ENCODE measurements around the gene PSIP1.

Gene PSIP1

DNA sequence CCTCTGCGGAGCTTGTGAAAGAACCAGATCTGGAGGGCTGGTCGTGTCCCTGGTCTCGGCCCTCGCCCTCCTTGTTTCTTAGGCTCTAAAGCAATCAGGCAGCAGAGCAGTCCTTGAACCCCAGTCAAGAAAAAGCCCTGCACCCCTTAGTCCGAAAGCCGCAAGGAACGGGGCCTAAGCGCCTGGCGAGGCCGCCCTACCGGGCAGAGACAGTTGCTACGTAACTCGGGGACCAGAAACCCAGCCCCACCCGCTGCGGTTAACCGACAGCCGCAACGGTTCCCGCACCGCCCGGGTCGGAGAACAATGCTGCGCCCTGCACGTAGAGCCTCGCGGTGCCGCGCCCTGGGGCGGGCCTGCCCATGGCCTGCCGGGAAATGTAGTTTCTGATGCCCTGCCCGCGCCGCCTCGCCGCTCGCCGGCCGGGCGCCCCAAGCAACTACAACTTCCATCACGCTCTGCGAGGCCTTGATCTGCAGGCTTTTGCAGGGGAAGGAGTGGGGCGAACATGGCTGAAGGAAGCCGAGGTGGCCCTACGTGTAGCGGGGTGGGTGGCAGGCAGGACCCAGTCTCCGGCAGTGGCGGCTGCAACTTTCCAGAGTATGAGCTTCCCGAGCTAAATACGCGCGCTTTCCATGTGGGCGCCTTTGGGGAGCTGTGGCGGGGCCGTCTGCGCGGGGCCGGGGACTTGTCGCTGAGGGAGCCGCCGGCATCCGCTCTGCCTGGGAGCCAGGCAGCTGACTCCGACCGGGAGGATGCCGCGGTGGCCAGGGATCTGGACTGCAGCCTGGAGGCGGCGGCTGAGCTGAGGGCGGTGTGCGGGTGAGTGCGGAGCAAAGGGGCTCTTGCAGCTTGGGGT is 88.2 kb downstream of the PSIP1 start, which contains the start of gene SNAPC3:
SNAPC3 (plus strand) TSS at position 505 of the 859 bp plus-strand sequence; CDS start at position 509, 4 bp downstream.
- peak; percentile 97 for DNase-seq (ENCODE audit: low spot score)
- TF ChIP-seq, protein P1, sequence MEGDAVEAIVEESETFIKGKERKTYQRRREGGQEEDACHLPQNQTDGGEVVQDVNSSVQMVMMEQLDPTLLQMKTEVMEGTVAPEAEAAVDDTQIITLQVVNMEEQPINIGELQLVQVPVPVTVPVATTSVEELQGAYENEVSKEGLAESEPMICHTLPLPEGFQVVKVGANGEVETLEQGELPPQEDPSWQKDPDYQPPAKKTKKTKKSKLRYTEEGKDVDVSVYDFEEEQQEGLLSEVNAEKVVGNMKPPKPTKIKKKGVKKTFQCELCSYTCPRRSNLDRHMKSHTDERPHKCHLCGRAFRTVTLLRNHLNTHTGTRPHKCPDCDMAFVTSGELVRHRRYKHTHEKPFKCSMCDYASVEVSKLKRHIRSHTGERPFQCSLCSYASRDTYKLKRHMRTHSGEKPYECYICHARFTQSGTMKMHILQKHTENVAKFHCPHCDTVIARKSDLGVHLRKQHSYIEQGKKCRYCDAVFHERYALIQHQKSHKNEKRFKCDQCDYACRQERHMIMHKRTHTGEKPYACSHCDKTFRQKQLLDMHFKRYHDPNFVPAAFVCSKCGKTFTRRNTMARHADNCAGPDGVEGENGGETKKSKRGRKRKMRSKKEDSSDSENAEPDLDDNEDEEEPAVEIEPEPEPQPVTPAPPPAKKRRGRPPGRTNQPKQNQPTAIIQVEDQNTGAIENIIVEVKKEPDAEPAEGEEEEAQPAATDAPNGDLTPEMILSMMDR (IDR thresholded peaks at IDR 0.05; ENCODE audit: borderline replicate concordance, control extremely low read depth, extremely low read depth, insufficient read depth, missing control alignments) = no peak
- in situ Hi-C loops (cut with MboI; ENCODE audit: low sequenced_read_pairs, unreplicated experiment) = loop anchor here (25.0 kb wide), 1 partner anchor 135 kb away; no protein-coding TSS in a partner anchor

DNA sequence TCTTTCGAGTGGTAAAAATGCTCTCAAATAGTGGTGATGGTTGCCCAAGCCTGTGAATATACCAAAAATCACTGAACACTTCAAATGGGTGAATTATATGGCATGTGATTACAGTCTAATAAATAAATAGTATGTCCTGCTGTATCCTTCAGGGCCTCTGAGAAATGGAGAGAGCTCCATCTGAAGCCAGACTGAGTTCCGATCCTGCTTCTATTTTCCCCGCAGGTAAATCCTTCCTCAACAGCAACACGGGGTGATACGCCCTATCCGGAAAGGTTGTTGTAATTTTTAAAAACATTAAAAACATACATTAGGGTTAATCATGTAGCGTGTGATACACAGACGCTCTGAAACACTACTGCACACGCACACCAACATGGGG is 88.8 kb downstream of the PSIP1 start:
- in situ Hi-C loops (cut with MboI; ENCODE audit: low sequenced_read_pairs, unreplicated experiment) = loop anchor here (25.0 kb wide), 1 partner anchor 135 kb away; no protein-coding TSS in a partner anchor
- TF ChIP-seq, protein P1 (IDR thresholded peaks at IDR 0.05; ENCODE audit: borderline replicate concordance, control extremely low read depth, extremely low read depth, insufficient read depth, missing control alignments) = no peak
- DNase-seq (ENCODE audit: low spot score) = no peak

DNA sequence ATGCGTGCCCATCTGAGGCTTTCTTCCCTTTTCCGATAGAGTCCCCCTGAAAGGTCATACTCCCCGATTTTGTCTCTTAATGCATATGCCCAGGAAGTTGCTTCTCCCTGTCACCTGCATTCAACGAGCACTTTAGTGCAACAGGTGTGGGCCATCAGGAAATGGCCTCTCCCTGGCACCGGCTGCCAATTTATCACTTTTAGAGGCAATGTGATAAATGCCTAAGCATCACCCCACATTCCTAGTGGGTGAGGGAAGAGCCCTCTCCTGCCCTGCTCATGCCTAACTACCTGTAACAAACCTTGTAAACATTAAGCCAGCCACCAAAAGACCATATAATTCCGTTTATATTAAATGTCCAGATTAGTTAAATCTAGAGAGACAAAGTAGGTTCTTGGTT is 89.2 kb downstream of the PSIP1 start:
- TF ChIP-seq, protein P1 (IDR thresholded peaks at IDR 0.05; ENCODE audit: borderline replicate concordance, control extremely low read depth, extremely low read depth, insufficient read depth, missing control alignments) = no peak
- no peak for DNase-seq (ENCODE audit: low spot score)
- in situ Hi-C loops (cut with MboI; ENCODE audit: low sequenced_read_pairs, unreplicated experiment) = loop anchor here (25.0 kb wide), 1 partner anchor 134 kb away; no protein-coding TSS in a partner anchor

DNA sequence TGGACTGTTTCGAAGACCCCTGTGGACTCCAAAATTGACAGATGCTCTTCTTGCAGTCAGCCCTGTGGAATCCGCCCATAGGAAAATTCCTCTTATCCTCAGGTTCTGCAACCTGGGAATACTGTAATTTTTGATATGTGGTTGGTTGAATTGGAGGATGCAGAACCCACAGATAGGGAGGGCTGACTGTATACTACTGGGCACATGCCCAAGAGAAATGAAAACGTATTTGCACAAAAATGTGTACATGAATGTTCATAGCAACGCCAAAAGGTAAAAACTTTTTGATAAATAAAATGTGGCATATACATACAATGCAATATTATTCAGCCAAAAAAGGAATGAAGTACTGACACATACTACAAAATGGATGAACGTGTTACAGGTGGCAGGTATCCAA is 90.0 kb downstream of the PSIP1 start:
- TF ChIP-seq, protein P1 (IDR thresholded peaks at IDR 0.05; ENCODE audit: borderline replicate concordance, control extremely low read depth, extremely low read depth, insufficient read depth, missing control alignments) = no peak
- no peak for DNase-seq (ENCODE audit: low spot score)
- in situ Hi-C loops (cut with MboI; ENCODE audit: low sequenced_read_pairs, unreplicated experiment) = loop anchor here (25.0 kb wide), 1 partner anchor 133 kb away; no protein-coding TSS in a partner anchor

DNA sequence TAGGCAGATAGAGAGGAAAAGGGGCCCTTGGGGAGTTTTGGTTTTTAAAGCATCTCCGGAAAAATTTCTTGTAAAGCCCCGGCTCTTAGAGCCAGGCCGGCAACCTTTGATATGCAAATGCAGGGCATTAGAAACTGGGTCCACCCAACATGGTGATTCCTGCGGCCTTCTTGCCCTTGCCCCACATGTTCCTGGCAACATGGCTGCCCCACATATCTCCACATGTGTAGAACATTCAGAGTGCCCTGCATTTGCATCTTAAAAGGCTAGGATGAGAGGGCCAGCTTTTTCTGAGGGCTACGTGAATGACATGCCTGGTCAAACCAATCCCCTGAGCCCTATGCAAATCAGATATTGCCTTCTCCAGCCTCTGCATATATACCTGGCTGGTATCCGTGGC is 93.1 kb downstream of the PSIP1 start:
- in situ Hi-C loops (cut with MboI; ENCODE audit: low sequenced_read_pairs, unreplicated experiment) = loop anchor here (25.0 kb wide), 1 partner anchor 130 kb away; no protein-coding TSS in a partner anchor
- DNase-seq (ENCODE audit: low spot score) = no peak
- TF ChIP-seq, protein P1 (IDR thresholded peaks at IDR 0.05; ENCODE audit: borderline replicate concordance, control extremely low read depth, extremely low read depth, insufficient read depth, missing control alignments) = no peak

DNA sequence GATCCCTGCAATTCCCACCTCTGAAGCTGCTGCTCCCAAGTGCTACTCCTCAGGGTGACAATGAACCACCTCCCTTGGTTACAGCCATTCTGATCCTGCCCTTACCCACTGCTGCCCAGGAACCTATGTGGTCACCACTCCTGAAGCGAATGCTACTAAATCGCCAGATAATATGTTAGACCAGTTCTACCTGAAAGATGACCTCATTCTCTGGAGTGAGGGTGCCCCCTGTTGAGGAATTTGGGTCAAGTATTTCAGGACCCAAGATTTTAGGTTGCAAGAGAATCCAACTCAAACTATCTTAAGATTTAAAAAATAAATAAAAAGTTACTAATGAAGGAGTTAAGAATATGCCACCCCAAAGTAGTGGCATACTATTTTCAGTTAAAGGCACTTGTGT is 93.9 kb downstream of the PSIP1 start:
- in situ Hi-C loops (cut with MboI; ENCODE audit: low sequenced_read_pairs, unreplicated experiment) = loop anchor here (25.0 kb wide), 1 partner anchor 130 kb away; no protein-coding TSS in a partner anchor
- TF ChIP-seq, protein P1 (IDR thresholded peaks at IDR 0.05; ENCODE audit: borderline replicate concordance, control extremely low read depth, extremely low read depth, insufficient read depth, missing control alignments) = no peak
- DNase-seq (ENCODE audit: low spot score) = peak; percentile 63

All from GM13976 (cell line).